OCI-LY1 (cell line): ENCODE data around the gene CYBA.

ENCODE experiments used
- H2AFZ ChIP-seq: fragments of 200-600 bp; sonication (generic), shearing (Covaris generic); 2 replicates; pipeline ENCODE4 v1.6.0; 2014; ENCODE audit warnings: antibody characterized with exemption, mild to moderate bottlenecking, low read length
- H3F3A ChIP-seq: fragments of 200-600 bp; sonication (generic), shearing (Covaris generic); 2 replicates; pipeline ENCODE4 v1.6.0; 2014; ENCODE audit warnings: mild to moderate bottlenecking, antibody characterized with exemption, low read length, moderate library complexity; ENCODE audit not compliant: insufficient read depth
- H3K27ac ChIP-seq: fragments of 200-600 bp; sonication (generic); 2 replicates; pipeline ENCODE4 v1.5.1; 2014; ENCODE audit warnings: low read length, mixed run types, mild to moderate bottlenecking, low read depth; ENCODE audit not compliant: poor library complexity, severe bottlenecking
- H3K27me3 ChIP-seq: fragments of 200-600 bp; sonication (generic); 2 replicates; pipeline ENCODE4 v1.6.0; 2014; ENCODE audit warnings: antibody characterized with exemption, mild to moderate bottlenecking, low read length, moderate library complexity; ENCODE audit not compliant: insufficient read depth
- H3K36me3 ChIP-seq: fragments of 200-600 bp; sonication (generic); 2 replicates; pipeline ENCODE4 v1.6.1; 2014; ENCODE audit warnings: mild to moderate bottlenecking, antibody characterized with exemption, low read length, moderate library complexity, mixed read lengths; ENCODE audit not compliant: insufficient read depth
- H3K4me1 ChIP-seq: fragments of 200-600 bp; sonication (generic); 2 replicates; pipeline ENCODE4 v1.5.1; 2014; ENCODE audit warnings: mild to moderate bottlenecking, low read length, moderate library complexity; ENCODE audit not compliant: insufficient read depth, severe bottlenecking
- H3K4me2 ChIP-seq: fragments of 200-600 bp; sonication (generic), shearing (Covaris generic); 2 replicates; pipeline ENCODE4 v1.6.1; 2014; ENCODE audit warnings: low read length
- H3K4me3 ChIP-seq: fragments of 200-600 bp; sonication (generic); 2 replicates; pipeline ENCODE4 v1.5.1; 2014; ENCODE audit warnings: low read length, low read depth, mild to moderate bottlenecking, mixed read lengths; ENCODE audit not compliant: poor library complexity, severe bottlenecking
- H3K79me2 ChIP-seq: fragments of 200-600 bp; shearing (Covaris generic); 2 replicates; pipeline ENCODE4 v1.6.1; 2016; ENCODE audit warnings: mixed run types, low read length, mixed read lengths; ENCODE audit not compliant: insufficient read depth
- H3K9ac ChIP-seq: fragments of 200-600 bp; sonication (generic), shearing (Covaris generic); 2 replicates; pipeline ENCODE4 v1.6.1; 2014; ENCODE audit warnings: mild to moderate bottlenecking, low read length, mixed read lengths
- H3K9me2 ChIP-seq: fragments of 200-600 bp; sonication (generic), shearing (Covaris generic); 2 replicates; pipeline ENCODE4 v1.6.1; 2014; ENCODE audit warnings: low read depth, mild to moderate bottlenecking, low read length, mixed read lengths
- H3K9me3 ChIP-seq: fragments of 200-600 bp; shearing (Covaris generic); 2 replicates; pipeline ENCODE4 v1.6.1; 2014; ENCODE audit warnings: low read length, mixed read lengths
- H4K20me1 ChIP-seq: fragments of 200-600 bp; sonication (generic), shearing (Covaris generic); 2 replicates; pipeline ENCODE4 v1.6.0; 2016; ENCODE audit warnings: mild to moderate bottlenecking, low read length; ENCODE audit not compliant: insufficient read depth
- EZH2 ChIP-seq: fragments of 200-600 bp; sonication (generic), shearing (Covaris generic); IDR thresholded peaks from 2 replicates; pipeline ENCODE4 v1.8.0; 2017; ENCODE audit warnings: borderline replicate concordance, mixed run types, mild to moderate bottlenecking, antibody characterized with exemption, low read length, moderate library complexity, mixed read lengths
- TF ChIP-seq, protein P1 (sequence below): fragments of 200-600 bp; sonication (generic), shearing (Covaris generic); IDR thresholded peaks from 2 replicates; pipeline ENCODE4 v1.5.1; 2017; ENCODE audit warnings: mild to moderate bottlenecking, antibody characterized with exemption, low read length, moderate library complexity, mixed read lengths

CYBA gene

DNA sequence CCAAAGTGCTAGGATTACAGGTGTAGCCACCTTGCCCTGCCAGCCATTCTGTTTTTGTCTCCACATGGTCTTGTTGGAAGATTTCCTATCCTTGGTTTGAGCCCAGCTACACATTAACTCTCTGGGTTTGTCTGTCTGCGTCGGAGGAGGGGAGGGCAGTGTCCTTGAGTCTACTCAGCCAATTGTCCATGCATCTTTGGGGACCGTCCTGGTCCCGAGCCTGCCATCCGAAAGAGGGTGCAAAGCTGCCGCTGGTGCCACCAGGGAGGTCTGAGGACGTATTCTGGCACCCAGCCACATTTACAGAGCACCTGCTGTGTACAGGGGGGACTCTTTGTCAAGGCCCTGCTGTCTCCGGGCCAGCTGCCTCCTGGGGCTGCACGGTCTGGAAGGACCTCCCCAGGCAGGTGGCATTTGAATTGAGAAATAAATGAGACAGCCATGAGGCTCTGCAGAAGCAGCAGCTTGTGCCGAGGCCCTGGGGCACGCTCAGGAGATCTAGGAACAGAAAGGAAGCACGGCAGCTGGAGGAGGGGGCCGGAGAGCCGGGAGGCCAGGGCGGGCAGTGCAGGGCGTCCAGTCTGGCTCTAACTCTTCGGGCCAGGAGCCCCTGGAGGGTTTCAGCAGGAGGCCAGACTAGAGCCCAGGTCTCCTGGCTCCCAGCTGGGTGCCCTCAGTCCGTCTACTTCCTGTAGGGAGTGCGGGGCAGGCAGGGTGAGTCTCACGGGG lies 1.5 kb downstream of the CYBA start:
- no peaks in the 10 kb centered on the region for H3K27me3 ChIP-seq
- H3K36me3 ChIP-seq = peaks cover 77% of the 10 kb centered on the region
- no peaks in the 10 kb centered on the region for H3K79me2 ChIP-seq
- no peaks in the 10 kb centered on the region for H3K9me2 ChIP-seq
- peaks cover 36% of the 10 kb centered on the region for H3K4me1 ChIP-seq
- TF ChIP-seq EZH2 = no peak
- TF ChIP-seq, protein P1, sequence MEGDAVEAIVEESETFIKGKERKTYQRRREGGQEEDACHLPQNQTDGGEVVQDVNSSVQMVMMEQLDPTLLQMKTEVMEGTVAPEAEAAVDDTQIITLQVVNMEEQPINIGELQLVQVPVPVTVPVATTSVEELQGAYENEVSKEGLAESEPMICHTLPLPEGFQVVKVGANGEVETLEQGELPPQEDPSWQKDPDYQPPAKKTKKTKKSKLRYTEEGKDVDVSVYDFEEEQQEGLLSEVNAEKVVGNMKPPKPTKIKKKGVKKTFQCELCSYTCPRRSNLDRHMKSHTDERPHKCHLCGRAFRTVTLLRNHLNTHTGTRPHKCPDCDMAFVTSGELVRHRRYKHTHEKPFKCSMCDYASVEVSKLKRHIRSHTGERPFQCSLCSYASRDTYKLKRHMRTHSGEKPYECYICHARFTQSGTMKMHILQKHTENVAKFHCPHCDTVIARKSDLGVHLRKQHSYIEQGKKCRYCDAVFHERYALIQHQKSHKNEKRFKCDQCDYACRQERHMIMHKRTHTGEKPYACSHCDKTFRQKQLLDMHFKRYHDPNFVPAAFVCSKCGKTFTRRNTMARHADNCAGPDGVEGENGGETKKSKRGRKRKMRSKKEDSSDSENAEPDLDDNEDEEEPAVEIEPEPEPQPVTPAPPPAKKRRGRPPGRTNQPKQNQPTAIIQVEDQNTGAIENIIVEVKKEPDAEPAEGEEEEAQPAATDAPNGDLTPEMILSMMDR = no peak
- peak overlapping the region; percentile 94 for H3K4me3 ChIP-seq
- peak overlapping the region; percentile 96 for H3K9ac ChIP-seq
- no peaks in the 10 kb centered on the region for H4K20me1 ChIP-seq
- H3K4me2 ChIP-seq = peak overlapping the region; percentile 96
- H3K27ac ChIP-seq = peak overlapping the region; percentile 95
- H3F3A ChIP-seq = no peaks in the 10 kb centered on the region
- H3K9me3 ChIP-seq = no peaks in the 10 kb centered on the region
- H2AFZ ChIP-seq = no peak overlapping the region

DNA sequence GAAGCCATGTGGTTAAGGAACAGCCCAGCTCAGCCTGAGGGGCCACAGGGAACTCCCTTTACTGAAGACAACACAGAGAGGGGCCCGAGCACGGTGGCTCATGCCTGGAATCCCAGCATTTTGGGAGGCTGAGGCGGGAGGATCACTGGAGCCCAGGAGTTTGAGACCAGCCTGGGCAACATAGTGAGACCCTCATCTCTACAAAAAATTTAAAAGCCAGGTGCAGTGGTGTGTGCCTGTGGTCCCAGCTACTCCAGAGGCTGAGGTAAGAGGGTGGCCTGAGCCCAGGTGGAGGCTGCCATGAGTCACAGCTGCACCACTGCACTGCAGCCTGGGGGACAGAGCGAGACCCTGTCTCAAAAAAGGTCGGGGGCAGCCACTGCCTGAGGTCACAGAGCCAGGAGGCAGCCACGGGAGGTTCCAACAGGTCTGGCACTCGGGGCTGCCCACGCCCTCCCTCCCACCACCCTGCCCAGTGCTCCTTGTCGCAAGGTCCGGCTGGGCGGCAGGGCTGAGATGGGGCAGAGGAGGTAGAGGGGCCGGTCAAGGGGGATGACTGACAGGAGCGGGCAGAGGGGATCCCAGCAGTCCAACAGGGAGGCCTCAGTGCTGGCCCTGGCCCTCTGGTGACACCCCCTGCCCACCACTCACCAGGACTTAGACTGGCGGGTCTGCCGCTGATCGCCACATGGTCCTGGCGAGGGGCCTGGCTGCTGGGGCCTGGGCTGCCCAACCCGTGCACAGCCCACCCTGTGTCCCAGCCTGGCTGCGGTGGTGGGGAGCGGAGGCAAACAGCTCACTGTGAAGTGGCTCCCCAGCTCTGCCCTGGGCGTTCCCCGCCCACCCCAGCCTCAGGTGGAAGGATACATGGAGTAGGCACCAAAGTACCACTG lies 3.4 kb downstream of the CYBA start:
- no peaks in the 10 kb centered on the region for H3F3A ChIP-seq
- TF ChIP-seq EZH2 = no peak
- TF ChIP-seq, protein P1 = no peak
- no peaks in the 10 kb centered on the region for H3K9me2 ChIP-seq
- no peak overlapping the region; the same call in 1 of the 2 replicates for H3K4me2 ChIP-seq
- no peaks in the 10 kb centered on the region for H3K9me3 ChIP-seq
- H3K27ac ChIP-seq = no peak overlapping the region
- H4K20me1 ChIP-seq = no peaks in the 10 kb centered on the region
- H3K36me3 ChIP-seq = peaks cover 78% of the 10 kb centered on the region
- no peak overlapping the region for H2AFZ ChIP-seq
- H3K9ac ChIP-seq = no peak overlapping the region
- peaks cover 36% of the 10 kb centered on the region for H3K4me1 ChIP-seq
- no peaks in the 10 kb centered on the region for H3K79me2 ChIP-seq
- no peaks in the 10 kb centered on the region for H3K27me3 ChIP-seq
- H3K4me3 ChIP-seq = no peak overlapping the region

DNA sequence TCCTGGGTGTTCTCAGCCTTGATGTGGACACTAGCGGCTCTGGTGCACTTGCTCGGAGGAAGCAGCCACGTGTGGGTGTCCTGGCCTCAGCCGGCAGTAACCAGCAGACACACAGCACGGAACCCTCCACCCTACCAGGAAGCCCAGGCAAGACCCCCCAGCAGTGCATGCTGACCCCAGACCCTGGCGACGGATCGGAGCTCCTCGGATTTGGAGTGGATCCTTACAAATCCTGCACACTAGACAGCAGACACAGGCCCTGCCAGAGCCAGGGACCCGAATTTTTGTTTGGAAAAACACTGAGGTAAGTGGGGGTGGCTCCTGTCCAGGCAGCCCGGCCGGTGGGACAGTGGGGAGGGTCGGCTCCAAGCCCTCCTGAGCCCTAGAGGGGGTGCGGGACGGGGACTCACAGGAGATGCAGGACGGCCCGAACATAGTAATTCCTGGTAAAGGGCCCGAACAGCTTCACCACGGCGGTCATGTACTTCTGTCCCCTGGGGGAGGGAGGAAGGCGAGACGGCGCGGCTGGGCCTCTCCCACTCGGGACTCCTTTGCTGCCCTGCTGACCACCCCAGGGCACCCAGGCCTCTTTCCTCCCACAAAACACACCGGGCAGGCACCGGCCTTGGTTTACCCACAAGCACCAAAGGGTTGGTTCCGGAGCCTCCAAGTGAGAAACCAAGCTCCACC lies 4.4 kb downstream of the CYBA start:
- H3K9me3 ChIP-seq = no peaks in the 10 kb centered on the region
- H3K4me1 ChIP-seq = peaks cover 27% of the 10 kb centered on the region
- no peak overlapping the region for H3K4me2 ChIP-seq
- no peaks in the 10 kb centered on the region for H3K9me2 ChIP-seq
- H3K4me3 ChIP-seq = no peak overlapping the region
- no peak overlapping the region for H3K27ac ChIP-seq
- no peaks in the 10 kb centered on the region for H3F3A ChIP-seq
- H3K79me2 ChIP-seq = no peaks in the 10 kb centered on the region
- H3K36me3 ChIP-seq = peaks cover 79% of the 10 kb centered on the region
- no peak for TF ChIP-seq EZH2
- TF ChIP-seq, protein P1 = no peak
- H3K27me3 ChIP-seq = no peaks in the 10 kb centered on the region
- H2AFZ ChIP-seq = no peak overlapping the region
- no peaks in the 10 kb centered on the region for H4K20me1 ChIP-seq
- H3K9ac ChIP-seq = no peak overlapping the region
